GM18861 (cell line): Measurements from ENCODE around the gene NAPB.
A peak's percentile ranks its signal among the peaks of the same experiment; 100 is the strongest.

Experiments used
- ATAC-seq: cut with Tn5 transposase; IDR thresholded peaks from one replicate; pipeline ENCODE4 v1.9.1; 2021; ENCODE audit not compliant: unreplicated experiment

Gene NAPB

GRCh38 chr20:23369072-23369823 lies 52.0 kb downstream of the NAPB start:
- ATAC-seq, result no peak

- no peak for ATAC-seq
Measured at GRCh38 chr20:23368316-23369071, 52.8 kb downstream of the NAPB start.

- ATAC-seq, result no peak
Measured at GRCh38 chr20:23367770-23368169, 53.5 kb downstream of the NAPB start.

GRCh38 chr20:23366384-23366783 lies 54.9 kb downstream of the NAPB start:
- no peak for ATAC-seq

GRCh38 chr20:23365390-23366165 lies 55.7 kb downstream of the NAPB start:
- no peak for ATAC-seq

GRCh38 chr20:23363257-23363649 lies 58.0 kb downstream of the NAPB start:
- no peak for ATAC-seq

- ATAC-seq, result no peak
Measured at GRCh38 chr20:23362392-23363256, 58.7 kb downstream of the NAPB start.

- ATAC-seq, result peak; percentile 47
Measured at GRCh38 chr20:23361476-23362391, 59.6 kb downstream of the NAPB start, which contains the start of gene GZF1. GZF1 (plus strand) TSS chr20:23362182; CDS start chr20:23364384, 2,202 bp downstream.

GRCh38 chr20:23361119-23361475 lies 60.2 kb downstream of the NAPB start:
- no peak for ATAC-seq

GRCh38 chr20:23360531-23360930 lies 60.8 kb downstream of the NAPB start:
- no peak for ATAC-seq

- ATAC-seq, result no peak
Measured at GRCh38 chr20:23358923-23359593, 62.2 kb downstream of the NAPB start.

GRCh38 chr20:23358563-23358906 lies 62.8 kb downstream of the NAPB start:
- ATAC-seq, result no peak

- peak; percentile 69 for ATAC-seq
Measured at GRCh38 chr20:23357767-23358562, 63.3 kb downstream of the NAPB start.

GRCh38 chr20:23356203-23356602 lies 65.1 kb downstream of the NAPB start:
- no peak for ATAC-seq

- peak; percentile 17 for ATAC-seq
Measured at GRCh38 chr20:23350904-23351838, 70.1 kb downstream of the NAPB start.

GRCh38 chr20:23350196-23350903 lies 70.9 kb downstream of the NAPB start, which contains the start of gene NXT1:
NXT1 (plus strand) TSS chr20:23350791; CDS start chr20:23354042, 3,251 bp downstream.
- ATAC-seq, result peak; percentile 84
